Endodermal cell (in vitro differentiated cells): ENCODE data around the gene IKZF2. TPM values are rescaled to one million over a fixed set of nuclear protein-coding genes. Genes with fewer than 3 reads are reported as not detected.

Experiments used
- DNase-seq: peaks from one replicate; pipeline ENCODE4 v3.0.0-alpha.2; 2017
- H3K27ac ChIP-seq: 2 replicates; pipeline ENCODE4 v1.5.1; 2013; ENCODE audit warnings: mild to moderate bottlenecking, low read depth, low read length, moderate library complexity
- H3K27me3 ChIP-seq: 2 replicates; pipeline ENCODE4 v1.6.1; 2013; ENCODE audit warnings: mild to moderate bottlenecking, low read length, moderate library complexity; ENCODE audit not compliant: insufficient read depth, control insufficient read depth, poor library complexity, severe bottlenecking
- H3K36me3 ChIP-seq: 2 replicates; pipeline ENCODE4 v1.7.0; 2013; ENCODE audit warnings: mild to moderate bottlenecking, low read length, moderate library complexity; ENCODE audit not compliant: control insufficient read depth, insufficient read depth
- H3K4me1 ChIP-seq: one replicate; pipeline ENCODE4 v1.7.0; 2013; ENCODE audit warnings: low read length; ENCODE audit not compliant: control insufficient read depth, insufficient read depth
- H3K4me3 ChIP-seq: 2 replicates; pipeline ENCODE4 v1.5.1; 2013; ENCODE audit warnings: mild to moderate bottlenecking, low read length, moderate library complexity
- H3K9ac ChIP-seq: 2 replicates; pipeline ENCODE4 v1.6.1; 2013; ENCODE audit warnings: mild to moderate bottlenecking, low read length, moderate library complexity; ENCODE audit not compliant: poor library complexity, severe bottlenecking; ENCODE audit errors: extremely low read depth
- H3K9me3 ChIP-seq: 2 replicates; pipeline ENCODE4 v1.6.1; 2013; ENCODE audit warnings: mild to moderate bottlenecking, low read length, moderate library complexity; ENCODE audit not compliant: control insufficient read depth
- H3K27ac Mint-ChIP-seq: 2 replicates; pipeline ENCODE4 v1.8.0; 2020; ENCODE audit warnings: mixed read lengths
- H3K27me3 Mint-ChIP-seq: 2 replicates; pipeline ENCODE4 v1.8.0; 2021; ENCODE audit warnings: mild to moderate bottlenecking, mixed read lengths; ENCODE audit not compliant: insufficient read depth
- H3K36me3 Mint-ChIP-seq: 2 replicates; pipeline ENCODE4 v1.8.0; 2020; ENCODE audit warnings: low read depth, mixed read lengths
- H3K4me1 Mint-ChIP-seq: 2 replicates; pipeline ENCODE4 v1.8.0; 2020; ENCODE audit warnings: mixed read lengths
- H3K4me3 Mint-ChIP-seq: 2 replicates; pipeline ENCODE4 v1.8.0; 2020; ENCODE audit warnings: mild to moderate bottlenecking, moderate library complexity, mixed read lengths
- H3K9me3 Mint-ChIP-seq: 2 replicates; pipeline ENCODE4 v1.8.0; 2020; ENCODE audit warnings: mild to moderate bottlenecking, mixed read lengths
- CTCF ChIP-seq: fragments of 200-600 bp; sonication (generic); conservative IDR thresholded peaks from 2 replicates; pipeline ENCODE4 v1.5.0; 2021; ENCODE audit warnings: antibody characterized with exemption, mild to moderate bottlenecking
- WGBS, 2 experiments: methylation state at CpG; one replicate each; pipeline versions ENCODE4 v1.1.5 to v1.1.7; 2013; ENCODE audit warnings: missing lambda C conversion rate in 2 of 2, mixed read lengths in 1 of 2; ENCODE audit not compliant: insufficient coverage in 1 of 2, insufficient read length in 1 of 2; 5-methylcytosine and 5-hydroxymethylcytosine counted together
- total RNA-seq, 2 donors: library from RNA; stranded (reverse); fragmentation: NEBNext Ultra II Directional in 1 of 2; extraction: Animal tissue kit (Norgen Biotek cat#: 25700) in 1 of 2; gene quantifications; 2 replicates in 1 of 2; 3 replicates in 1 of 2; pipeline ENCODE4 v1.2.1, GENCODE V29; 2021

The IKZF2 gene
- total RNA-seq, 2 donors from 2014 or later = 3.9 to 8.7 TPM

GRCh38 chr2:213036836-213037235 lies 114.6 kb downstream of the IKZF2 start:
- Mint-ChIP-seq H3K36me3 (no peaks in the 10 kb centered on the region), H3K4me1 (peaks cover 2% of the 10 kb centered on the region), H3K4me3 (no peak overlapping the region), H3K27ac (no peak overlapping the region), H3K9me3 (no peaks in the 10 kb centered on the region), H3K27me3 (no peaks in the 10 kb centered on the region)
- TF ChIP-seq CTCF = no peak
- Histone ChIP-seq H3K9ac (no peak overlapping the region), H3K27me3 (no peaks in the 10 kb centered on the region), H3K36me3 (no peaks in the 10 kb centered on the region), H3K4me1 (no peaks in the 10 kb centered on the region), H3K9me3 (no peaks in the 10 kb centered on the region), H3K4me3 (no peak overlapping the region), H3K27ac (no peak overlapping the region)
- 44 to 57% methylated on average over 1 of the region's 1 CpG for WGBS, 2 experiments
- DNase-seq = no peak

- DNase-seq = no peak
- no peak for TF ChIP-seq CTCF
Measured at GRCh38 chr2:213034585-213034984, 116.8 kb downstream of the IKZF2 start.

GRCh38 chr2:213032607-213033006 lies 118.8 kb downstream of the IKZF2 start:
- H3K9me3 ChIP-seq = no peaks in the 10 kb centered on the region
- peaks cover 1% of the 10 kb centered on the region for H3K4me1 Mint-ChIP-seq
- no peak overlapping the region for H3K27ac ChIP-seq
- H3K4me1 ChIP-seq = no peaks in the 10 kb centered on the region
- no peak for TF ChIP-seq CTCF
- H3K27me3 ChIP-seq = no peaks in the 10 kb centered on the region
- no peak overlapping the region for H3K9ac ChIP-seq
- no peaks in the 10 kb centered on the region for H3K27me3 Mint-ChIP-seq
- no peaks in the 10 kb centered on the region for H3K36me3 Mint-ChIP-seq
- no peak overlapping the region for H3K27ac Mint-ChIP-seq
- 98% methylated on average over 3 of the region's 3 CpGs; no CpG with 5 or more reads in 1 of the 2 experiments for WGBS, 2 experiments
- no peak overlapping the region for H3K4me3 ChIP-seq
- no peak overlapping the region for H3K4me3 Mint-ChIP-seq
- no peaks in the 10 kb centered on the region for H3K9me3 Mint-ChIP-seq
- no peak for DNase-seq
- no peaks in the 10 kb centered on the region for H3K36me3 ChIP-seq

More at GRCh38 chr2:213034585-213034984, 116.8 kb downstream of the IKZF2 start:
- peaks cover 2% of the 10 kb centered on the region for H3K4me1 Mint-ChIP-seq
- H3K27me3 Mint-ChIP-seq = no peaks in the 10 kb centered on the region
- Histone ChIP-seq H3K9me3 (no peaks in the 10 kb centered on the region), H3K9ac (no peak overlapping the region), H3K4me1 (no peaks in the 10 kb centered on the region), H3K27me3 (no peaks in the 10 kb centered on the region), H3K4me3 (no peak overlapping the region), H3K27ac (no peak overlapping the region), H3K36me3 (no peaks in the 10 kb centered on the region)
- no peak overlapping the region for H3K4me3 Mint-ChIP-seq
- H3K36me3 Mint-ChIP-seq = no peaks in the 10 kb centered on the region
- 94 to 97% methylated on average over 2 to 3 of the region's 3 CpGs for WGBS, 2 experiments
- H3K27ac Mint-ChIP-seq = no peak overlapping the region
- H3K9me3 Mint-ChIP-seq = no peaks in the 10 kb centered on the region
